Measurements from ENCODE around the gene SNRNP40. TPM values are rescaled to one million over a fixed set of nuclear protein-coding genes. Genes with fewer than 3 reads are reported as not detected.
"Not testable (repeated sequence)": the region's sequence is repeated elsewhere in the genome, so short reads cannot be mapped to it uniquely, and the experiment has no call there.

SNRNP40 gene
- total RNA-seq, 2 experiments from 2014 or later: 101 to 106 TPM

GRCh38 chr1:31266547-31266946, 30.0 kb downstream of the SNRNP40 start:
- Mint-ChIP-seq H3K4me3 (no peak overlapping the region), H3K27me3 (ENCODE audit: low read depth) (no peaks in the 10 kb centered on the region), H3K9me3 (no peaks in the 10 kb centered on the region), H3K27ac (no peak overlapping the region), H3K36me3 (ENCODE audit: low read depth) (peaks cover 38% of the 10 kb centered on the region), H3K4me1 (ENCODE audit: low read depth) (no peaks in the 10 kb centered on the region)
- DNase-seq: no peak
- CTCF ChIA-PET: no interaction called here
- intact Hi-C loops (cut with micrococcal nuclease): no loop called here

GRCh38 chr1:31264790-31265386, 31.7 kb downstream of the SNRNP40 start:
- CTCF ChIA-PET: interaction anchor here (1.3 kb wide), 1 partner anchor 14 kb away, joined by 5 read pairs; no protein-coding TSS in a partner anchor
- Mint-ChIP-seq H3K36me3 (ENCODE audit: low read depth) (peaks cover 38% of the 10 kb centered on the region), H3K27ac (no peak overlapping the region), H3K27me3 (ENCODE audit: low read depth) (no peaks in the 10 kb centered on the region), H3K9me3 (no peaks in the 10 kb centered on the region), H3K4me1 (ENCODE audit: low read depth) (no peaks in the 10 kb centered on the region), H3K4me3 (no peak overlapping the region)
- intact Hi-C loops (cut with micrococcal nuclease): no loop called here
- no peak for DNase-seq

- H3K9me3 Mint-ChIP-seq: no peaks in the 10 kb centered on the region
- CTCF ChIA-PET: interaction anchor here (0.7 to 1.3 kb wide), 2 partner anchors 15 to 100 kb away, joined by 3 to 5 read pairs; no protein-coding TSS in a partner anchor
- peaks cover 42% of the 10 kb centered on the region for H3K36me3 Mint-ChIP-seq (ENCODE audit: low read depth)
- DNase-seq: no peak
- no peaks in the 10 kb centered on the region for H3K27me3 Mint-ChIP-seq (ENCODE audit: low read depth)
- intact Hi-C loops (cut with micrococcal nuclease): no loop called here
- H3K27ac Mint-ChIP-seq: no peak overlapping the region
- H3K4me1 Mint-ChIP-seq (ENCODE audit: low read depth): no peaks in the 10 kb centered on the region
- no peak overlapping the region for H3K4me3 Mint-ChIP-seq
Measured at GRCh38 chr1:31263408-31263807, 33.2 kb downstream of the SNRNP40 start.

GRCh38 chr1:31262393-31262792, 34.2 kb downstream of the SNRNP40 start:
- H3K4me1 Mint-ChIP-seq (ENCODE audit: low read depth); H3K4me3 Mint-ChIP-seq; intact Hi-C loops (cut with micrococcal nuclease); H3K9me3 Mint-ChIP-seq; H3K27me3 Mint-ChIP-seq (ENCODE audit: low read depth); H3K27ac Mint-ChIP-seq; DNase-seq: not testable (repeated sequence)
- H3K36me3 Mint-ChIP-seq (ENCODE audit: low read depth): peaks cover 43% of the 10 kb centered on the region
- CTCF ChIA-PET: interaction anchor here (0.6 kb wide), 1 partner anchor 52 kb away, joined by 6 read pairs; no protein-coding TSS in a partner anchor

GRCh38 chr1:31261916-31262315, 34.7 kb downstream of the SNRNP40 start:
- Mint-ChIP-seq H3K27me3 (ENCODE audit: low read depth) (no peaks in the 10 kb centered on the region), H3K36me3 (ENCODE audit: low read depth) (peaks cover 38% of the 10 kb centered on the region)
- CTCF ChIA-PET: no interaction called here

GRCh38 chr1:31259746-31260145, 36.8 kb downstream of the SNRNP40 start:
- CTCF ChIA-PET: interaction anchor here (0.6 kb wide), 1 partner anchor 36 kb away, joined by 4 read pairs; no protein-coding TSS in a partner anchor

More at GRCh38 chr1:31261916-31262315, 34.7 kb downstream of the SNRNP40 start:
- DNase-seq: no peak
- no peaks in the 10 kb centered on the region for H3K9me3 Mint-ChIP-seq
- intact Hi-C loops (cut with micrococcal nuclease): no loop called here
- H3K4me1 Mint-ChIP-seq (ENCODE audit: low read depth): no peaks in the 10 kb centered on the region
- H3K4me3 Mint-ChIP-seq: no peak overlapping the region
- no peak overlapping the region for H3K27ac Mint-ChIP-seq

GRCh38 chr1:31258581-31258980, 38.0 kb downstream of the SNRNP40 start:
- no peaks in the 10 kb centered on the region for H3K4me1 Mint-ChIP-seq (ENCODE audit: low read depth)
- no peak for DNase-seq
- H3K27me3 Mint-ChIP-seq (ENCODE audit: low read depth): no peaks in the 10 kb centered on the region
- CTCF ChIA-PET: no interaction called here
- intact Hi-C loops (cut with micrococcal nuclease): no loop called here
- no peak overlapping the region for H3K4me3 Mint-ChIP-seq
- peaks cover 26% of the 10 kb centered on the region for H3K36me3 Mint-ChIP-seq (ENCODE audit: low read depth)
- no peaks in the 10 kb centered on the region for H3K9me3 Mint-ChIP-seq
- H3K27ac Mint-ChIP-seq: no peak overlapping the region

More at GRCh38 chr1:31259746-31260145, 36.8 kb downstream of the SNRNP40 start:
- no peak overlapping the region for H3K27ac Mint-ChIP-seq
- intact Hi-C loops (cut with micrococcal nuclease): no loop called here
- no peaks in the 10 kb centered on the region for H3K4me1 Mint-ChIP-seq (ENCODE audit: low read depth)
- H3K9me3 Mint-ChIP-seq: no peaks in the 10 kb centered on the region
- no peak for DNase-seq
- no peak overlapping the region for H3K4me3 Mint-ChIP-seq
- H3K36me3 Mint-ChIP-seq (ENCODE audit: low read depth): peaks cover 33% of the 10 kb centered on the region
- H3K27me3 Mint-ChIP-seq (ENCODE audit: low read depth): no peaks in the 10 kb centered on the region

- DNase-seq: no peak
- Mint-ChIP-seq H3K4me1 (ENCODE audit: low read depth) (no peaks in the 10 kb centered on the region), H3K4me3 (no peak overlapping the region), H3K9me3 (no peaks in the 10 kb centered on the region), H3K36me3 (ENCODE audit: low read depth) (peaks cover 25% of the 10 kb centered on the region), H3K27ac (no peak overlapping the region), H3K27me3 (ENCODE audit: low read depth) (no peaks in the 10 kb centered on the region)
- CTCF ChIA-PET: no interaction called here
- intact Hi-C loops (cut with micrococcal nuclease): no loop called here
Measured at GRCh38 chr1:31257213-31257612, 39.4 kb downstream of the SNRNP40 start.

- no peak for DNase-seq
- H3K4me1 Mint-ChIP-seq (ENCODE audit: low read depth): no peaks in the 10 kb centered on the region
- no peak overlapping the region for H3K4me3 Mint-ChIP-seq
- no peaks in the 10 kb centered on the region for H3K36me3 Mint-ChIP-seq (ENCODE audit: low read depth)
- CTCF ChIA-PET: no interaction called here
- intact Hi-C loops (cut with micrococcal nuclease): no loop called here
- no peaks in the 10 kb centered on the region for H3K9me3 Mint-ChIP-seq
- H3K27me3 Mint-ChIP-seq (ENCODE audit: low read depth): no peaks in the 10 kb centered on the region
- H3K27ac Mint-ChIP-seq: no peak overlapping the region
Measured at GRCh38 chr1:31249854-31250253, 46.7 kb downstream of the SNRNP40 start.

- Mint-ChIP-seq H3K9me3 (no peaks in the 10 kb centered on the region), H3K27ac (no peak overlapping the region), H3K36me3 (ENCODE audit: low read depth) (no peaks in the 10 kb centered on the region), H3K27me3 (ENCODE audit: low read depth) (no peaks in the 10 kb centered on the region), H3K4me3 (no peak overlapping the region), H3K4me1 (ENCODE audit: low read depth) (no peaks in the 10 kb centered on the region)
- no peak for DNase-seq
- intact Hi-C loops (cut with micrococcal nuclease): no loop called here
- CTCF ChIA-PET: interaction anchor here (0.7 kb wide), 1 partner anchor 408 kb away, joined by 3 read pairs; no protein-coding TSS in a partner anchor
Measured at GRCh38 chr1:31248276-31248675, 48.3 kb downstream of the SNRNP40 start.

GRCh38 chr1:31244326-31244725, 52.3 kb downstream of the SNRNP40 start:
- Mint-ChIP-seq H3K4me1 (ENCODE audit: low read depth) (peaks cover 4% of the 10 kb centered on the region), H3K27me3 (ENCODE audit: low read depth) (peaks cover 9% of the 10 kb centered on the region), H3K36me3 (ENCODE audit: low read depth) (no peaks in the 10 kb centered on the region), H3K9me3 (no peaks in the 10 kb centered on the region), H3K27ac (no peak overlapping the region), H3K4me3 (no peak overlapping the region)
- CTCF ChIA-PET: interaction anchor here (1.3 to 1.4 kb wide), 2 partner anchors 59 to 305 kb away, joined by 3 to 4 read pairs; no protein-coding TSS in a partner anchor
- intact Hi-C loops (cut with micrococcal nuclease): no loop called here
- DNase-seq: no peak

- no peak overlapping the region for H3K27ac Mint-ChIP-seq
Measured at GRCh38 chr1:31243501-31244286, 52.9 kb downstream of the SNRNP40 start.

More at GRCh38 chr1:31243501-31244286, 52.9 kb downstream of the SNRNP40 start:
- Mint-ChIP-seq H3K36me3 (ENCODE audit: low read depth) (no peaks in the 10 kb centered on the region), H3K9me3 (no peaks in the 10 kb centered on the region), H3K4me3 (no peak overlapping the region), H3K27me3 (ENCODE audit: low read depth) (peaks cover 15% of the 10 kb centered on the region), H3K4me1 (ENCODE audit: low read depth) (peaks cover 10% of the 10 kb centered on the region)
- CTCF ChIA-PET: interaction anchor here (1.3 to 1.4 kb wide), 2 partner anchors 59 to 305 kb away, joined by 3 to 4 read pairs; no protein-coding TSS in a partner anchor
- DNase-seq: no peak
- intact Hi-C loops (cut with micrococcal nuclease): no loop called here

All from activated naive CD4-positive, alpha-beta T cell treated with anti-CD3 and anti-CD28 coated beads for 36 hours (primary cell).